Ovary (tissue), 9 donors: Measurements from ENCODE around the gene RUNX2. TPM values are rescaled to one million over a fixed set of nuclear protein-coding genes. Genes with fewer than 3 reads are reported as not detected.

Experiments used
- DNase-seq, 5 donors: peaks; one replicate each; pipeline ENCODE4 v3.0.0-alpha.2; 2019 to 2020
- H3K27ac ChIP-seq, 2 donors: fragments of 200-600 bp; one replicate each; pipeline versions ENCODE4 v1.5.1 to v1.8.0; 2019 to 2022
- H3K27me3 ChIP-seq: fragments of 200-600 bp; one replicate; pipeline ENCODE4 v1.8.0; 2022
- H3K36me3 ChIP-seq: fragments of 200-600 bp; sonication (generic); one replicate; pipeline ENCODE4 v1.5.1; 2019
- H3K4me1 ChIP-seq: one replicate; pipeline ENCODE4 v1.8.1; 2013; ENCODE audit warnings: mild to moderate bottlenecking, moderate library complexity; ENCODE audit not compliant: insufficient read depth
- H3K4me3 ChIP-seq: fragments of 200-600 bp; sonication (generic); one replicate; pipeline ENCODE4 v1.5.1; 2017
- H3K9me3 ChIP-seq, 2 donors: fragments of 200-600 bp in 1 of 2; sonication (generic) in 1 of 2; one replicate each; pipeline versions ENCODE4 v1.5.1 to v1.8.1; 2013 to 2019; ENCODE audit warnings: mild to moderate bottlenecking in 1 of 2, moderate library complexity in 1 of 2
- CTCF ChIP-seq, 3 donors: fragments of 450-650 bp in 2 of 3; fragments of 200-600 bp in 1 of 3; IDR thresholded peaks; one replicate each; pipeline versions ENCODE4 v1.5.1 to v1.8.0; 2016 to 2022; ENCODE audit warnings: antibody characterized with exemption in 3 of 3, mild to moderate bottlenecking in 1 of 3
- EP300 ChIP-seq: sonication (generic); formaldehyde crosslinking; IDR thresholded peaks from one replicate; pipeline ENCODE4 v1.6.1; 2017; ENCODE audit warnings: antibody characterized with exemption
- POLR2A ChIP-seq: fragments of 450-650 bp; IDR thresholded peaks from one replicate; pipeline ENCODE4 v1.6.1; 2017; ENCODE audit warnings: antibody characterized with exemption, mild to moderate bottlenecking, moderate library complexity
- WGBS, 3 donors: extraction: QIAGEN DNeasy Blood & Tissue Kit in 1 of 3; methylation state at CpG; one replicate each; pipeline versions ENCODE4 v1.1.5 to v1.1.7; 2013 to 2017; 5-methylcytosine and 5-hydroxymethylcytosine counted together
- intact Hi-C, 4 donors: fragments of 100-400 bp; cut with DNase I; formaldehyde crosslinking; loops; one replicate each; pipeline versions ENCODE4 v1.11.0 to v1.15.1; 2022 to 2023
- polyA plus RNA-seq, 2 donors: library from polyadenylated mRNA; stranded (reverse); fragments of 200-250 nt in 1 of 2; fragments of 350-450 nt in 1 of 2; fragmentation: Illumina TruSeq in 1 of 2; extraction: RNeasy Lipid Tissue Mini Kit (QIAGEN cat#74804) in 1 of 2; gene quantifications; one replicate each; pipeline ENCODE4 v1.2.3, GENCODE V29; 2013 to 2014
- total RNA-seq, 7 donors: library from RNA; depleted of rRNA in 2 of 7; stranded (reverse); fragments of >200 nt in 2 of 7; fragmentation: NEBNext Ultra II Directional in 3 of 7; extraction: Animal tissue kit (Norgen Biotek cat#: 25700) in 3 of 7; gene quantifications; one replicate each; pipeline versions ENCODE4 v1.1.0 to v1.2.4, GENCODE V29; 2016 to 2023
- donor health status: DM: no; HTN: no; CAD: no; lungs with moderate emphysema.
- donor health status: DM: no; HTN: no; CAD: no.
- donor health status: Bipolar disorder and iron deficiency.
- donor health status: DM: yes; HTN: yes; CAD: no.
- donor health status: DM: no; HTN: no; CAD: no.
- donor health status: DM: yes; HTN: yes; CAD: no.

Gene RUNX2
- total and polyA plus RNA-seq, 9 donors: 1.1 to 25.2 (median 3.3) TPM

- TF ChIP-seq POLR2A (no peak), CTCF (IDR thresholded peaks at IDR 0.05) (no peak), EP300 (no peak)
- intact Hi-C loops: no loop called here
- no peak for DNase-seq
Measured at GRCh38 chr6:45297320-45297719, 30.8 kb upstream of the RUNX2 start.

DNA sequence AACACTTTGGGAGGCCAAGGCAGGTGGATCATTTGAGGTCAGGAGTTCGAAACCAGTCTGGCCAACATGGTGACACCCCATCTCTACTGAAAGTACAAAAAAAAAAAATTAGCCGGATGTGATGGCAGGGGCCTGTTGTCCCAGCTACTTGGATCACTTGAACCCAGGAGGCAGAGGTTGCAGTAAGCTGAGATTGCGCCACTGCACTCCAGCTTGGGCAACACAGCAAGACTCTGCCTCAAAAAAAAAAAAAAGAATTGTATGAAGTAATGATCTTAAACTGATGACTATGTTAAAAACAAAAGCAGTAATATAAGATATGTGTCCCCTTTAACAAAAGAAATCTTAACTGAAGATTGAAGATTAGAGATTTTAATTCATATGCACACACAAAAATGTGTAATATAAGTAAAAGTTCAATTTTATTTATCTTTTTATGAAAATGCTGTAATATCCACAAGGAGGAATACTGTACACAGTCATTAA, 29.0 kb upstream of the RUNX2 start:
- intact Hi-C loops: no loop called here
- Histone ChIP-seq H3K9me3 (no peaks in the 10 kb centered on the region), H3K27ac (no peak overlapping the region), H3K4me3 (no peak overlapping the region), H3K4me1 (no peaks in the 10 kb centered on the region), H3K36me3 (no peaks in the 10 kb centered on the region), H3K27me3 (no peaks in the 10 kb centered on the region)
- TF ChIP-seq CTCF (IDR thresholded peaks at IDR 0.05) (no peak), POLR2A (no peak), EP300 (no peak)
- DNase-seq: no peak
- 96% methylated on average over 3 of the region's 3 CpGs for WGBS, 3 donors

More at GRCh38 chr6:45297320-45297719, 30.8 kb upstream of the RUNX2 start:
- H3K4me1 ChIP-seq: no peaks in the 10 kb centered on the region
- no peaks in the 10 kb centered on the region for H3K9me3 ChIP-seq
- H3K36me3 ChIP-seq: no peaks in the 10 kb centered on the region
- H3K4me3 ChIP-seq: no peak overlapping the region
- no peaks in the 10 kb centered on the region for H3K27me3 ChIP-seq
- H3K27ac ChIP-seq: no peak overlapping the region

- Histone ChIP-seq H3K4me1 (no peaks in the 10 kb centered on the region), H3K9me3 (no peaks in the 10 kb centered on the region), H3K27me3 (no peaks in the 10 kb centered on the region), H3K27ac (no peak overlapping the region), H3K4me3 (no peak overlapping the region), H3K36me3 (no peaks in the 10 kb centered on the region)
- DNase-seq: no peak
- 91 to 98% (median 93%) methylated on average over 1 of the region's 1 CpG for WGBS, 3 donors
- intact Hi-C loops: no loop called here
- TF ChIP-seq EP300 (no peak), CTCF (IDR thresholded peaks at IDR 0.05) (no peak), POLR2A (no peak)
Measured at GRCh38 chr6:45300736-45301135, 27.4 kb upstream of the RUNX2 start.

GRCh38 chr6:45301348-45302142, 26.6 kb upstream of the RUNX2 start:
- Histone ChIP-seq H3K27ac (no peak overlapping the region), H3K9me3 (no peaks in the 10 kb centered on the region), H3K4me3 (no peak overlapping the region), H3K27me3 (no peaks in the 10 kb centered on the region), H3K36me3 (no peaks in the 10 kb centered on the region), H3K4me1 (no peaks in the 10 kb centered on the region)
- intact Hi-C loops: no loop called here
- TF ChIP-seq EP300 (no peak), POLR2A (no peak), CTCF (IDR thresholded peaks at IDR 0.05) (no peak)
- no peak for DNase-seq
- 63 to 66% (median 65%) methylated on average over 3 of the region's 3 CpGs for WGBS, 3 donors
